OCI-LY7 (cell line): ENCODE results near the gene COQ5. TPM values are rescaled to one million over a fixed set of nuclear protein-coding genes. Genes with fewer than 3 reads are reported as not detected.
A peak's percentile ranks its signal among the peaks of the same experiment; 100 is the strongest.

Experiments
- BruUV-seq: library from RNA; stranded (reverse); fragments of 400-500 nt; replicated peaks from 2 replicates; lab custom pipeline; 2021; lab: Mats Ljungman, UMichigan
- CTCF ChIA-PET: fragments of 300-600 bp; sonication (Branson Sonifier 250); formaldehyde crosslinking; loops from one replicate; lab custom pipeline; 2022; ENCODE audit warnings: antibody characterized with exemption; ENCODE audit not compliant: unreplicated experiment; lab: Charles Lee
- POLR2A ChIA-PET: fragments of 300-600 bp; sonication (Branson Sonifier 250); formaldehyde crosslinking; loops from one replicate; lab custom pipeline; 2022; ENCODE audit warnings: antibody characterized with exemption; lab: Charles Lee
- DNase-seq: peaks from one replicate; pipeline ENCODE4 v3.0.0-alpha.2; 2015; ENCODE audit warnings: low spot score
- H2AFZ ChIP-seq: fragments of 200-600 bp; sonication (generic), shearing (Covaris generic); 2 replicates; pipeline ENCODE4 v1.6.1; 2014; ENCODE audit warnings: mild to moderate bottlenecking, antibody characterized with exemption, low read length, moderate library complexity
- H3K27ac ChIP-seq: fragments of 200-600 bp; sonication (generic); 2 replicates; pipeline ENCODE4 v1.5.1; 2014; ENCODE audit warnings: mixed run types, low read depth, mild to moderate bottlenecking, moderate library complexity, low read length, inconsistent platforms; ENCODE audit not compliant: poor library complexity, severe bottlenecking
- H3K36me3 ChIP-seq: fragments of 200-600 bp; sonication (generic); 2 replicates; pipeline ENCODE4 v1.6.1; 2014; ENCODE audit warnings: mild to moderate bottlenecking, antibody characterized with exemption, low read length, moderate library complexity, mixed read lengths; ENCODE audit not compliant: insufficient read depth
- H3K4me1 ChIP-seq: fragments of 200-600 bp; sonication (generic); 2 replicates; pipeline ENCODE4 v1.5.1; 2014; ENCODE audit warnings: mild to moderate bottlenecking, low read length; ENCODE audit not compliant: insufficient read depth, poor library complexity, severe bottlenecking
- H3K4me2 ChIP-seq: fragments of 200-600 bp; sonication (generic); 2 replicates; pipeline ENCODE4 v1.6.1; 2014; ENCODE audit warnings: mild to moderate bottlenecking, low read length
- H3K4me3 ChIP-seq: fragments of 200-600 bp; sonication (generic); 2 replicates; pipeline ENCODE4 v1.5.1; 2014; ENCODE audit warnings: mild to moderate bottlenecking, low read depth, low read length; ENCODE audit not compliant: poor library complexity, severe bottlenecking
- H3K79me2 ChIP-seq: fragments of 200-600 bp; sonication (generic); 2 replicates; pipeline ENCODE4 v1.6.1; 2016; ENCODE audit warnings: low read depth, mild to moderate bottlenecking, low read length, moderate library complexity, mixed read lengths; ENCODE audit not compliant: insufficient read depth
- H3K9me2 ChIP-seq: fragments of 200-600 bp; sonication (generic); 2 replicates; pipeline ENCODE4 v1.6.1; 2016; ENCODE audit warnings: mild to moderate bottlenecking, low read length, mixed read lengths; ENCODE audit not compliant: insufficient read depth
- H3K9me3 ChIP-seq: fragments of 200-600 bp; sonication (generic); 2 replicates; pipeline ENCODE4 v1.6.1; 2014; ENCODE audit warnings: mild to moderate bottlenecking, mixed run types, low read length, mixed read lengths
- H4K20me1 ChIP-seq: fragments of 200-600 bp; sonication (generic); 2 replicates; pipeline ENCODE4 v1.6.1; 2014; ENCODE audit warnings: mild to moderate bottlenecking, antibody characterized with exemption, low read length, moderate library complexity, mixed read lengths; ENCODE audit not compliant: insufficient read depth
- CTCF ChIP-seq: fragments of 200-600 bp; sonication (generic); conservative IDR thresholded peaks from 2 replicates; pipeline ENCODE4 v1.5.1; 2014; ENCODE audit warnings: mild to moderate bottlenecking, antibody characterized with exemption, low read length, moderate library complexity, mixed read lengths
- EZH2phosphoT487 ChIP-seq: fragments of 200-600 bp; sonication (generic); IDR thresholded peaks from 2 replicates; pipeline ENCODE4 v1.6.1; 2018; ENCODE audit warnings: low read depth, borderline replicate concordance, mild to moderate bottlenecking, mixed run types, antibody characterized with exemption, low read length, moderate library complexity, mixed read lengths
- intact Hi-C: fragments of 100-400 bp; cut with micrococcal nuclease; formaldehyde crosslinking; loops from one replicate; pipeline ENCODE4 v1.10.0; 2022; ENCODE audit not compliant: unreplicated experiment
- small RNA-seq: library from RNA; depleted of rRNA; stranded (forward); fragments of <200 nt; gene quantifications from one replicate; pipeline ENCODE3, GENCODE V24; 2014
- total RNA-seq, 2 experiments: library from RNA; depleted of rRNA in 1 of 2; stranded (reverse); fragments of >200 nt in 1 of 2; shearing (Covaris generic) in 1 of 2; gene quantifications; 2 replicates each; pipeline ENCODE4 v1.2.3, GENCODE V29; 2014 to 2022

COQ5 gene
- total RNA-seq, 2 experiments from 2014 or later: 40.9 to 49.5 TPM

GRCh38 chr12:120453977-120454376 is 75.0 kb downstream of the COQ5 start:
- TF ChIP-seq CTCF (peak; percentile 84), EZH2phosphoT487 (no peak)
- Histone ChIP-seq H3K4me2 (no peak overlapping the region), H3K27ac (no peak overlapping the region), H2AFZ (no peak overlapping the region), H3K36me3 (peaks cover 85% of the 10 kb centered on the region), H4K20me1 (no peaks in the 10 kb centered on the region), H3K4me3 (no peak overlapping the region), H3K9me2 (no peaks in the 10 kb centered on the region), H3K79me2 (peaks cover 16% of the 10 kb centered on the region; the same call in 1 of the 2 replicates), H3K9me3 (no peaks in the 10 kb centered on the region), H3K4me1 (no peaks in the 10 kb centered on the region)
- no TSS peak for BruUV-seq
- intact Hi-C loops: no loop called here
- peak; percentile 55 for DNase-seq
- ChIA-PET CTCF (no interaction called here), POLR2A (no interaction called here)

Small RNAs within 50 kb of the gene (small RNA-seq; reads per million reads assigned to genes)
- not detected for gene RF00019

Other genes starting within 250 kb of the COQ5 start
- under 0.01 TPM in 1 of 2 replicates, not detected in the other for gene RNU4-2, start 237.3 kb downstream of the COQ5 start, total RNA-seq (2014; rRNA removed; shearing (Covaris generic))
- 1,646 and 3,315 TPM in 2 replicates for gene RNU4-2, start 237.3 kb downstream of the COQ5 start, total RNA-seq (2022)
- under 0.01 TPM in 1 of 2 replicates, not detected in the other for gene RNU4-1, start 235.9 kb downstream of the COQ5 start, total RNA-seq (2014; rRNA removed; shearing (Covaris generic))
- gene RNU4-1, start 235.9 kb downstream of the COQ5 start, total RNA-seq (2022): 1,670 and 3,289 TPM in 2 replicates
- gene SIRT4, start 226.8 kb downstream of the COQ5 start, total RNA-seq (2014; rRNA removed; shearing (Covaris generic)): 0.54 and 2.1 TPM in 2 replicates
- 1.4 and 2.2 TPM in 2 replicates for gene SIRT4, start 226.8 kb downstream of the COQ5 start, total RNA-seq (2022)
- not detected in 2 replicates for gene PLA2G1B, start 201.4 kb downstream of the COQ5 start, total RNA-seq (2014; rRNA removed; shearing (Covaris generic))
- gene PLA2G1B, start 201.4 kb downstream of the COQ5 start, total RNA-seq (2022): not detected in 2 replicates
- not detected in 2 replicates for gene MSI1, start 160.0 kb downstream of the COQ5 start, total RNA-seq (2014; rRNA removed; shearing (Covaris generic))
- gene MSI1, start 160.0 kb downstream of the COQ5 start, total RNA-seq (2022): not detected in 2 replicates
- 543 and 591 TPM in 2 replicates for gene COX6A1, start 91.0 kb downstream of the COQ5 start, total RNA-seq (2014; rRNA removed; shearing (Covaris generic))
- 449 and 453 TPM in 2 replicates for gene COX6A1, start 91.0 kb downstream of the COQ5 start, total RNA-seq (2022)
- gene TRIAP1, start 82.8 kb downstream of the COQ5 start, total RNA-seq (2014; rRNA removed; shearing (Covaris generic)): 23.9 and 28.3 TPM in 2 replicates
- gene TRIAP1, start 82.8 kb downstream of the COQ5 start, total RNA-seq (2022): 25.9 and 26.4 TPM in 2 replicates
- gene GATC, start 82.7 kb downstream of the COQ5 start, total RNA-seq (2014; rRNA removed; shearing (Covaris generic)): 36.1 and 37.6 TPM in 2 replicates
- gene GATC, start 82.7 kb downstream of the COQ5 start, total RNA-seq (2022): 34.6 and 35.8 TPM in 2 replicates
- 181 and 203 TPM in 2 replicates for gene SRSF9, start 59.4 kb downstream of the COQ5 start, total RNA-seq (2014; rRNA removed; shearing (Covaris generic))
- gene SRSF9, start 59.4 kb downstream of the COQ5 start, total RNA-seq (2022): 281 and 295 TPM in 2 replicates
- 354 and 400 TPM in 2 replicates for gene DYNLL1, start 33.0 kb downstream of the COQ5 start, total RNA-seq (2014; rRNA removed; shearing (Covaris generic))
- 296 and 321 TPM in 2 replicates for gene DYNLL1, start 33.0 kb downstream of the COQ5 start, total RNA-seq (2022)
- 52.2 and 66.3 TPM in 2 replicates for gene RNF10, start 5.2 kb upstream of the COQ5 start, total RNA-seq (2014; rRNA removed; shearing (Covaris generic))
- 150 TPM in 2 replicates for gene RNF10, start 5.2 kb upstream of the COQ5 start, total RNA-seq (2022)
- 65.8 and 73.4 TPM in 2 replicates for gene POP5, start 52.2 kb upstream of the COQ5 start, total RNA-seq (2014; rRNA removed; shearing (Covaris generic))
- gene POP5, start 52.2 kb upstream of the COQ5 start, total RNA-seq (2022): 61.8 and 61.9 TPM in 2 replicates
- 0.18 and 0.79 TPM in 2 replicates for gene CABP1, start 111.5 kb upstream of the COQ5 start, total RNA-seq (2014; rRNA removed; shearing (Covaris generic))
- gene CABP1, start 111.5 kb upstream of the COQ5 start, total RNA-seq (2022): 2.4 and 3.8 TPM in 2 replicates
- 69.7 and 74.1 TPM in 2 replicates for gene MLEC, start 158.0 kb upstream of the COQ5 start, total RNA-seq (2014; rRNA removed; shearing (Covaris generic))
- gene MLEC, start 158.0 kb upstream of the COQ5 start, total RNA-seq (2022): 82.4 and 101 TPM in 2 replicates
- 16.5 and 17.2 TPM in 2 replicates for gene UNC119B, start 181.3 kb upstream of the COQ5 start, total RNA-seq (2014; rRNA removed; shearing (Covaris generic))
- 24.6 and 27.4 TPM in 2 replicates for gene UNC119B, start 181.3 kb upstream of the COQ5 start, total RNA-seq (2022)
- 7.7 and 8.8 TPM in 2 replicates for gene ACADS, start 196.7 kb upstream of the COQ5 start, total RNA-seq (2014; rRNA removed; shearing (Covaris generic))
- gene ACADS, start 196.7 kb upstream of the COQ5 start, total RNA-seq (2022): 11.2 and 14.5 TPM in 2 replicates